K562 (cell line): Measurements from ENCODE around the gene TGDS. TPM values are rescaled to one million over a fixed set of nuclear protein-coding genes. Genes with fewer than 3 reads are reported as not detected.
A peak's percentile ranks its signal among the peaks of the same experiment; 100 is the strongest.

Experiments used
- ATF1 ChIP-seq, 2 experiments: fragments of 450-650 bp in 1 of 2; IDR thresholded peaks; 2 replicates each; pipeline ENCODE4 v1.6.1; 2016; ENCODE audit warnings: missing compliant biosample characterization in 1 of 2, missing genetic modification characterization in 1 of 2
- CBX5 ChIP-seq: IDR thresholded peaks from 2 replicates; pipeline ENCODE4 v1.6.1; 2014; ENCODE audit warnings: low read depth, borderline replicate concordance
- CREB3L1 ChIP-seq: fragments of 450-650 bp; IDR thresholded peaks from 2 replicates; pipeline ENCODE4 v1.6.1; 2014; ENCODE audit warnings: low read depth, mild to moderate bottlenecking, moderate library complexity, borderline replicate concordance
- CREBBP ChIP-seq: IDR thresholded peaks from one replicate; pipeline ENCODE4 v1.6.1; 2012; ENCODE audit warnings: low read depth, mild to moderate bottlenecking, control low read depth, inconsistent platforms, low read length
- E2F3 ChIP-seq: fragments of 250-450 bp; sonication (Bioruptor Pico); IDR thresholded peaks from 2 replicates; pipeline ENCODE4 v1.4.0; 2020; ENCODE audit warnings: mild to moderate bottlenecking
- ELF1 ChIP-seq: fragments of 200-800 bp; sonication (Bioruptor generic); IDR thresholded peaks from 2 replicates; pipeline ENCODE4 v1.6.1; 2016; ENCODE audit warnings: missing genetic modification characterization, missing compliant biosample characterization
- HMGN3 ChIP-seq: IDR thresholded peaks from 2 replicates; pipeline ENCODE4 v1.6.1; 2011; ENCODE audit warnings: borderline replicate concordance, low read depth, mild to moderate bottlenecking, mixed read lengths, low read length; ENCODE audit not compliant: insufficient read length; ENCODE audit errors: extremely low read depth
- MEIS2 ChIP-seq: fragments of 450-650 bp; IDR thresholded peaks from 2 replicates; pipeline ENCODE4 v1.6.1; 2014; ENCODE audit warnings: mild to moderate bottlenecking; ENCODE audit not compliant: partially characterized antibody
- NCOA6 ChIP-seq: fragments of 450-650 bp; IDR thresholded peaks from 2 replicates; pipeline ENCODE4 v1.6.1; 2017; ENCODE audit warnings: mild to moderate bottlenecking
- NFE2 ChIP-seq: IDR thresholded peaks from 2 replicates; pipeline ENCODE4 v1.6.1; 2014; ENCODE audit warnings: antibody characterized with exemption, low read depth
- NKRF ChIP-seq: fragments of 450-650 bp; IDR thresholded peaks from 2 replicates; pipeline ENCODE4 v1.6.1; 2016; ENCODE audit warnings: borderline replicate concordance
- PML ChIP-seq: IDR thresholded peaks from 2 replicates; pipeline ENCODE4 v1.6.1; 2012; ENCODE audit warnings: low read length, inconsistent platforms
- RHOXF2B ChIP-seq: fragments of 250-450 bp; sonication (Bioruptor Pico); conservative IDR thresholded peaks from 2 replicates; pipeline ENCODE4 v1.5.1; 2021
- SMARCA4 ChIP-seq: fragments of 450-650 bp; IDR thresholded peaks from 2 replicates; pipeline ENCODE4 v1.6.1; 2016
- TAF7 ChIP-seq: fragments of 450-650 bp; IDR thresholded peaks from 2 replicates; pipeline ENCODE4 v1.6.1; 2016; ENCODE audit warnings: missing genetic modification characterization, missing compliant biosample characterization
- ZBTB11 ChIP-seq, 3 experiments: fragments of 200-800 bp in 1 of 3; fragments of 250-450 bp in 1 of 3; fragments of 450-650 bp in 1 of 3; sonication (Bioruptor Pico) in 1 of 3; sonication (Bioruptor generic) in 1 of 3; formaldehyde crosslinking in 1 of 3; IDR thresholded peaks; 2 replicates each; pipeline versions ENCODE4 v1.6.1 to v1.8.0; 2016 to 2022; ENCODE audit warnings: mild to moderate bottlenecking in 2 of 3, missing genetic modification characterization in 2 of 3, missing compliant biosample characterization in 1 of 3, moderate library complexity in 1 of 3
- ZFX ChIP-seq: sonication (generic); formaldehyde crosslinking; IDR thresholded peaks from 2 replicates; pipeline ENCODE4 v1.8.0; 2022; ENCODE audit warnings: mild to moderate bottlenecking, missing genetic modification reagents, moderate library complexity
- ZNF696 ChIP-seq: fragments of 250-450 bp; sonication (Bioruptor Pico); conservative IDR thresholded peaks from 2 replicates; pipeline ENCODE4 v1.4.0; 2020; ENCODE audit warnings: mild to moderate bottlenecking, moderate library complexity
- ZNF707 ChIP-seq: fragments of 250-450 bp; sonication (Bioruptor Pico); conservative IDR thresholded peaks from 2 replicates; pipeline ENCODE4 v1.8.0; 2022; ENCODE audit warnings: inconsistent platforms, mild to moderate bottlenecking, moderate library complexity
- polyA plus RNA-seq, 8 experiments: library from polyadenylated mRNA; depleted of rRNA in 4 of 8; stranded (reverse) in 5 of 8; unstranded in 3 of 8; fragments of >200 nt; fragmentation: Nextera tagmentation in 2 of 8; fragmentation: Illumina TruSeq in 1 of 8; extraction: Ambion mirVana in 2 of 8; extraction: Trizol in 1 of 8; gene quantifications; 2 replicates each; pipeline versions ENCODE4 v1.2.1 to v1.2.3, GENCODE V29; 2011 to 2014; ENCODE audit warnings: inconsistent platforms in 1 of 8, missing spikeins in 1 of 8
- total RNA-seq, 7 experiments: library from RNA; depleted of rRNA in 6 of 7; stranded (reverse); fragments of >200 nt in 6 of 7; fragmentation: Illumina TruSeq in 2 of 7; extraction: Trizol in 2 of 7; gene quantifications; 2 replicates each; pipeline versions ENCODE4 v1.2.1 to v1.2.3, GENCODE V29; 2011 to 2021; ENCODE audit warnings: low replicate concordance in 1 of 7

TGDS gene
- total and polyA plus RNA-seq, 9 of the 15 experiments (the other 6 are each of a cell fraction or from before 2014, with no cell fraction given): 9.9 to 43.7 (median 21.4) TPM

DNA sequence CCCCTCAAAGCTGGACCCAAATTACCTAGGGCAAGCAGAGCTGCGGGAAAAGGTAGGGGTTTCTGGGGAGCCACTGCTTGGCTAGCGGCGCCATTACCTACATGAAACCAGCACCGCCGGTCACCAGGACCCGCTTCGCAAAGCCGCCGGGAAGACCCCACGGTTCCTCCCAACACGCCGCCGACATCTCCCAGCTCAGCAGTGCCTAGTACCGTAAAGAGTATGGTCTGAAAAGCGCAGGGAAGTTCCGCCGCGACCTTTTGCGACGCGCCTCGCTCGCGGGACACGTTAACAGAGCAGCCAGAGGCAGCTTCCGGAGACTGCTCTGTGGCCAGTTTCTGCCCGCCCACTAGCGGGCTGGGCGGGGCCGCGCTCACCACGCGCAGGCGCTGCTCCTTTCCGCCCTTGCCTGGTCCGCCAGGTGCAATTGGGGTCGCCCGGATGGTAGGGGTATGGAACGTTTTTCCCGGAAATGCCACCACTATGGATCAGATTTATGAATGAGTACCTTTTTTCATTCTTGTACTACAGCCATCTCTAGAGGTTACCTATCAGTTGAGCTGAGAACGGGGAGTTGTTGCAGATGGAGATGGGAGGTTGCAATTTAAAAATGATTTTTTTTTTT is at the start of gene TGDS (continued):
- TF ChIP-seq ZBTB11 (CRISPR knock-in tag; IDR thresholded peaks at IDR 0.05): peak in 1 of 3 experiments; percentile 69; a peak in 2 of 6 replicates
- TF ChIP-seq CREB3L1: peak; percentile 85
- TF ChIP-seq CBX5: no peak
- peak; percentile 57; the same call in 1 of the 2 replicates for TF ChIP-seq ELF1 (tag)
- no peak for TF ChIP-seq RHOXF2B (CRISPR knock-in tag)
- no peak for TF ChIP-seq CREBBP
- no peak for TF ChIP-seq ZNF707 (CRISPR knock-in tag)
- TF ChIP-seq NFE2: no peak
- no peak for TF ChIP-seq ATF1 (CRISPR knock-in tag; IDR thresholded peaks at IDR 0.05)
- TF ChIP-seq ATF1 (tag; IDR thresholded peaks at IDR 0.05): peak; percentile 62
- TF ChIP-seq SMARCA4: no peak
- peak; percentile 39; the same call in 1 of the 2 replicates for TF ChIP-seq ZFX (CRISPR knock-in tag)
- TF ChIP-seq E2F3: no peak
- TF ChIP-seq HMGN3: peak; percentile 35
- TF ChIP-seq NCOA6: no peak
- 0 out of 2 replicates have a peak, but pooled peaks have one; percentile 50 for TF ChIP-seq TAF7 (tag)
- peak; percentile 71 for TF ChIP-seq MEIS2
- peak; percentile 78; the same call in 1 of the 2 replicates for TF ChIP-seq NKRF
- no peak for TF ChIP-seq ZNF696 (CRISPR knock-in tag)
- peak; percentile 86 for TF ChIP-seq PML
